Rectal smooth muscle tissue (tissue), 1 donor: ENCODE measurements around the gene ZNF740.
A peak's percentile ranks its signal among the peaks of the same experiment; 100 is the strongest.
"Not testable (repeated sequence)": the region's sequence is repeated elsewhere in the genome, so short reads cannot be mapped to it uniquely, and the experiment has no call there.

Experiments used
- H3K27ac ChIP-seq: one replicate; pipeline ENCODE4 v1.7.0; 2013; ENCODE audit warnings: low read depth, low read length, inconsistent platforms
- H3K27me3 ChIP-seq: one replicate; pipeline ENCODE4 v1.7.0; 2013; ENCODE audit warnings: low read length; ENCODE audit not compliant: control insufficient read depth, insufficient read depth
- H3K36me3 ChIP-seq: one replicate; pipeline ENCODE4 v1.7.0; 2013; ENCODE audit warnings: low read length; ENCODE audit not compliant: control insufficient read depth, insufficient read depth
- H3K4me1 ChIP-seq: one replicate; pipeline ENCODE4 v1.7.0; 2013; ENCODE audit warnings: low read length; ENCODE audit not compliant: control insufficient read depth, insufficient read depth
- H3K4me3 ChIP-seq: one replicate; pipeline ENCODE4 v1.7.0; 2013; ENCODE audit warnings: low read length
- H3K9ac ChIP-seq: one replicate; pipeline ENCODE4 v1.7.0; 2013; ENCODE audit warnings: low read length

ZNF740 gene

DNA sequence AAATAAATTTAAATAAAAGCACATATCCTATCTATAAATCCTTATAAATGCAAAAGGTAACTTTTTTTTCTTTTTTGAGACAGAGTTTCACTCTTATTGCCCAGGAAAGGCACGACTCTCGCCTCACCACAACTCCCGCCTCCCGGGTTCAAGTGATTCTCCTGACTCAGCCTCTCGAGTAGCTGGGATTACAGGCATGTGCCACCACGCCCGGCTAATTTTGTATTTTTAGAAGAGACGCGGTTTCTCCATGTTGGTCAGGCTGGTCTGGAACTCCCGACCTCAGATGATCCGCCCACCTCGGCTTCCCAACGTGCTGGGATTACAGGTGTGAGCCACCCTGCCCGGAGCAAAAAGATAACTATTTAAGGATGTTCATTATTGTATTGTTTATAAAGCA, 1.7 kb upstream of the ZNF740 start:
- not testable (repeated sequence) for H3K9ac ChIP-seq, H3K4me3 ChIP-seq, H3K27ac ChIP-seq, H3K27me3 ChIP-seq, H3K36me3 ChIP-seq
- peaks cover 28% of the 10 kb centered on the region for H3K4me1 ChIP-seq

DNA sequence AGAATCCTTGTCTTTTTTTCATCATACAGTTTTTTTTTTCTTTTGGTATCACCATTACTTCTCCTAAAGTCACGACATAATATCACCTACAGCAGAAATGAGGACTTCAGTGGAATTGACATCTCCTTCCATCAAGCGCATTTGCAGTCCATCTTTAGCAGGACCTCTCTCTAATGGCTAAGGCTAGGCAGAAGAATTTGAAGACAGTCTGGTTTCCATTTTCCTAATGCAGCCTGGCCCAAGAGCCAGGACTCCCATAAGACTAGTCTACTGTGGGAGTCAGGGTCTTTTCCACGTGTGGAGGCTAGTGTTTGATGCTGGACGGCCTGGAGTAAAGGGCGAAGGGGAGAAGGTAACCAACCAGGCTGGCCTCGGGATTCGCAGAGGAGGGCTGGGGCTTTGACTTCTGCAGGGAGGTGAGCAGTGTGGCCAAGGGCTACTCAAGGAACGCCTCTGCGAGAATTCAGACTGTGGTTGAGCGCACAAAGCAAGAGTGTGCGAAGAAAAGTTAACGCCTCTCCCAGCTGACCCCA, 769 bp upstream of the ZNF740 start:
- peak overlapping the region; percentile 69 for H3K9ac ChIP-seq
- peak overlapping the region; percentile 97 for H3K27ac ChIP-seq
- peaks cover 29% of the 10 kb centered on the region for H3K4me1 ChIP-seq
- H3K27me3 ChIP-seq: no peaks in the 10 kb centered on the region
- peaks cover 15% of the 10 kb centered on the region for H3K36me3 ChIP-seq
- peak overlapping the region; percentile 81 for H3K4me3 ChIP-seq

DNA sequence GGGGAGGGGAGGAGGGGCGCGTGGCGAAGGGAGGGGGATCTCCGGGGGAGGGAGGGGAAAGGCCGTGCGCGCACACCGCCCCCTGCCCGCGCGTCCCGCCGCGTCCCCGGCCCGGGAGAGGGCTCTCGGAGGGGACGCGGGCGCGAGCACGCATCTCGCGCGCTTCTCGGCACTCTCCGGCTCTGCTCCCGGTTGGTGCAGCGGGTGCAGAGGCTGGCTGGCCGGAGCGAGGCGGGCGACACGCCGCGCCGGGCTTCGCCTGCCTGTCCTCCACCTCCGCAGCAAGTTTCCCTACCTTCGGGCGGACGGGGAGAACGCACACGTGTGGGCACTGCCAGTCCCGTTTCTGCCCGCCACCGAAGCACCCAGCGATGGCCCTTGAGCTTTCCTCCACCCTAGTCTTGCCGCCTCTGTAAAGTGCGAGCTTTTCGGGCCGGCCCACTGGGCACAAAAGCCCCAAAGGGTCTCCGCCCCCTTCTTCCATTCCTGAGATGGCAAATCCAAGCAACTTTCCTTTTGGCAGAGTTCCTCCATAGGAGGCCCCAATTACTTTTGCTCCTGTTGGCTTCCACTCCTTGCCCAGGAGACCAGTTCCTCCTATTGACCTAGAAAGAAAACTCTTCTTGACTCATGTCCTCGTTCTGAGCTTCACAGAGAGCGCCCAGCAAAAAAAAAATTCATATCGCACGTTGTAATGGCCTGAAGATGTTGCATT, 566 bp downstream of the ZNF740 start:
- peak overlapping the region; percentile 51 for H3K9ac ChIP-seq
- H3K4me1 ChIP-seq: peaks cover 29% of the 10 kb centered on the region
- H3K36me3 ChIP-seq: peaks cover 23% of the 10 kb centered on the region
- H3K4me3 ChIP-seq: peak overlapping the region; percentile 81
- H3K27ac ChIP-seq: peak overlapping the region; percentile 97
- no peaks in the 10 kb centered on the region for H3K27me3 ChIP-seq

DNA sequence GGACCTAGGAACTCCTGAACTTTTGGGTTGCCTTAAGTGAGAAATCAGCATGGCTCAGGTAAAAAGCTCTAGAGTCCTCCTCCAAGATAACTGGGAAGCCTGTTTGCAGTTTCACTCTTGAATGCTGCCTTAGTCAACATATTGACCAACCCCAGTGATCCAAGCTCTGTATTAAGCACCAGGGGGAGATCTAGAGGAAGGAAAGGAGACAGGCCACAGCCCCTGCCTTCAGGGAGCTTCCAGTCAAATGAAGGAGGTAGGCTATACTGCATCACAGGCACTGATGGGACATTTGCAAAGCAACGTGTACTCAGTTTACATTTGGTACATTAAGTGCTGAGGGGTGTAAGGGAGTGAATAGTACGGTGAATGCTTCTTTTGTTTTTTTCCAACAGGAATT, 1.4 kb downstream of the ZNF740 start:
- H3K27ac ChIP-seq: peak overlapping the region; percentile 97
- no peak overlapping the region for H3K9ac ChIP-seq
- peaks cover 29% of the 10 kb centered on the region for H3K4me1 ChIP-seq
- peak overlapping the region; percentile 81 for H3K4me3 ChIP-seq
- peaks cover 31% of the 10 kb centered on the region for H3K36me3 ChIP-seq
- no peaks in the 10 kb centered on the region for H3K27me3 ChIP-seq

DNA sequence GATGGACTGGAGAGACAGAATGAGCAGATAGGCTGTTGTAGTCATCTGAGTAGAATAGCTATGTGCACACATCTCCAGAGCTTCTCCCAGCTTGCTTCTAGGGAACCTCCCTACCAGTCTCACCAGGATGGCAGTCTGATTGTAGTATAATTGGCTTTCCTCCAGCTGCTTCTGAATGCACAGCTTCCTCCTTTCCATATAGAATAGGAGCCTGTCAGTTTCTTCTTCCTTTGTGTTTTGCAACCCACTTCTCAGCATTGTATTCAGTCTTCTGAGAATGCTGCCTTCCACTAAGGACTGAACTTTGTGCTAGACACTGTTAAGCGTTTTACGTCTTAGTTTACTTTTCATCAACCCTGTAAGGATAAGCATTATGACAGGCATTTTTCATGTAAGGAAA, 2.4 kb downstream of the ZNF740 start:
- H3K9ac ChIP-seq: no peak overlapping the region
- H3K36me3 ChIP-seq: peaks cover 35% of the 10 kb centered on the region
- H3K27ac ChIP-seq: no peak overlapping the region
- H3K4me1 ChIP-seq: peaks cover 29% of the 10 kb centered on the region
- H3K4me3 ChIP-seq: peak overlapping the region; percentile 81
- no peaks in the 10 kb centered on the region for H3K27me3 ChIP-seq

DNA sequence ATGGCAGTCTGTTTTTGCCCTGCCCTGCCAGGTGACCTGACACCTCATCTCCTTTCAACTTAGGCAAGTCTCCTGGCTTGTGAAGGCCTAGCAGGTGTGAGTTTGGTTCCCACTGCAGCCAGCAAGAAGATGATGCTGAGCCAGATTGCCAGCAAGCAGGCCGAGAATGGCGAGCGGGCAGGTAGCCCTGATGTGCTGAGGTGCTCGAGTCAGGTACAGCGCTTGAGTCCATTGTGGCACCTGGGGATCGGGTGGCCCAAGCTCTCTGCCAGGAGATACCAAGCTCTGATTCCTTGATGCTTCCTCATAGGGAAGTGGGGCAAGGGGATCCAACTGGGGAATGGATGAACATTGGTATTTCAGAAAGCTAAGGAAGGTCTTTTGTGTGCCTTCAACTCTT, 4.3 kb downstream of the ZNF740 start:
- no peak overlapping the region for H3K27ac ChIP-seq
- no peak overlapping the region for H3K9ac ChIP-seq
- no peak overlapping the region for H3K4me3 ChIP-seq
- peaks cover 26% of the 10 kb centered on the region for H3K4me1 ChIP-seq
- peaks cover 39% of the 10 kb centered on the region for H3K36me3 ChIP-seq
- no peaks in the 10 kb centered on the region for H3K27me3 ChIP-seq

DNA sequence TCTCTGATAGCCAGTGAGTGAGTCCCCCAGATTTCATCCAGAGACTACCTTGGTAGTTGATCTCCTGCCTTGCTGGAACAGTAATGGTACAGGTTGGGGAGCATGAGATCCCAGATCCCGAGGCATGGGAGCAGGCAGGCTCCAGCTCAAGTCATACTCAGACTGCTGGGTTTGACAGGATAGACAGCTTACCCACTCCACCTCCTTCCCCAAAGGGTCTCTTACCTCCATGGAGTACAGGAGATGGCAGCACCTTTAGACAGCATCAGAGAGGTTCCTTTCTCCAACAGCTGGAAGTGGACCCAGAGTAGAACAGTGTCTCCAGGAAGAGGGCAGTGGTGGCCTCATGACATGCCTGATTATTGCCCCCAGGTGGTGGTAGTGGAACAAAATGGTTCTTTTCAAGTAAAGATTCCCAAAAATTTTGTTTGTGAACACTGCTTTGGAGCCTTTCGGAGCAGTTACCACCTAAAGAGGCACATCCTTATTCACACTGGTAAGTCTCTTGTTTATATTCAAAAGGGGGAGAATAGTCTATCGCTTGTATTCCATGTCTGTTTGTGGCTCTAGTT, 5.1 kb downstream of the ZNF740 start:
- Histone ChIP-seq H3K9ac (no peak overlapping the region), H3K4me3 (no peak overlapping the region), H3K27me3 (no peaks in the 10 kb centered on the region), H3K4me1 (peaks cover 25% of the 10 kb centered on the region), H3K27ac (no peak overlapping the region), H3K36me3 (peaks cover 39% of the 10 kb centered on the region)

DNA sequence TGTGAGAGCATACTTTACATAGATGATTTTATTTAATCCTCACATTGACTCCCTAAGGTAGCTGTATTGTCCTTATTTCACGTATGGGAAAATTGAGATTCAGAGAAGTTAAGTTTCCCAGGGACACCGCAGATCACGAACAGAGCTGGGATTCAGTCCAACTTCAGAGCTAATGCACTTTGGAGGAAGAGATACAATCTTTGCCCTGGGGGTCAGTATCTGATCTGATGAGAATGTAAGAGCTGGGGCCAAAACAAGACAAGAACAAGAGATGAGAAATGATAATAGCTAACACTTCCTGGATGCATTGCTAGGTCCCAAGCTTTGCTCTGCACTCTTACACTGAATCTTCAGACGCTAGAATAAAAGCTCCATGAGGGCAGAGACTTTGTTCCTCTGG, 6.2 kb downstream of the ZNF740 start:
- no peak overlapping the region for H3K27ac ChIP-seq
- H3K36me3 ChIP-seq: peaks cover 38% of the 10 kb centered on the region
- no peak overlapping the region for H3K9ac ChIP-seq
- H3K27me3 ChIP-seq: no peaks in the 10 kb centered on the region
- no peak overlapping the region for H3K4me3 ChIP-seq
- peaks cover 18% of the 10 kb centered on the region for H3K4me1 ChIP-seq

DNA sequence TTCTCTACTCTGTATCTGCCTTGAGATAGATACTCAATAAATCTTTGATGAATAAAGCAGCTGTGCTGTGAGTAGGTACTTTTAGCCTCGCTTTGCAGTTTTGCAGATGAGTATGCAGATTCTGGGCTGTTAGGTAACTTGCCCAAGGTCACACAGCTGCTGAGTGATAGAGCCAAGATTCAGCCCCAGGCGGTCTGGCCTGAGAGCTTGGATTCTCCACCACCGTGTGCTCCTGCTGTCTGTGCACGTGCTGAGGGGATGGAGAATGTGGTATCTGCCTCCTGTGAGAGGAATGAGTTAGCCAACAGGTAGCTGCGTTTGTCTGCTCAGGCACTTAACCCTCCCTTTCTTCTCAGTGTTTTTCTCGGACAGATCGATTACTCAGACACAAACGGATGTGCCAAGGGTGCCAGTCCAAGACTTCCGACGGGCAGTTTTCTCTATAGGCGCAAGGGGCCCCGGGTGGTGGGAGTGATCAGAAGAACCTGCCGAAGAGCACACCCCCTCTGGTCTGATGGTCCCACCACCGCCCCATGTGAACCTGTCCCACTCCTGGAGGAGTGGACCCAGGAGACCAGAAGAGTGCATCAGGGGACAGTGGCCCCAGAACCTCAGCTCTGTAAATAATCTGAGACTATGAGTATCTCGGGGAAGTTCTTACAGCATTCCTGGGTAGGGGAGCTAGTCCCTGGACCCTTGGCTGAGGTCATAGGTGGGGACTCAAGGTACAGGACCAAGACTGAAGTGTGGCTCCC, 6.8 kb downstream of the ZNF740 start:
- no peak overlapping the region for H3K9ac ChIP-seq
- peaks cover 34% of the 10 kb centered on the region for H3K36me3 ChIP-seq
- no peaks in the 10 kb centered on the region for H3K27me3 ChIP-seq
- peaks cover 12% of the 10 kb centered on the region for H3K4me1 ChIP-seq
- no peak overlapping the region for H3K4me3 ChIP-seq
- H3K27ac ChIP-seq: no peak overlapping the region

DNA sequence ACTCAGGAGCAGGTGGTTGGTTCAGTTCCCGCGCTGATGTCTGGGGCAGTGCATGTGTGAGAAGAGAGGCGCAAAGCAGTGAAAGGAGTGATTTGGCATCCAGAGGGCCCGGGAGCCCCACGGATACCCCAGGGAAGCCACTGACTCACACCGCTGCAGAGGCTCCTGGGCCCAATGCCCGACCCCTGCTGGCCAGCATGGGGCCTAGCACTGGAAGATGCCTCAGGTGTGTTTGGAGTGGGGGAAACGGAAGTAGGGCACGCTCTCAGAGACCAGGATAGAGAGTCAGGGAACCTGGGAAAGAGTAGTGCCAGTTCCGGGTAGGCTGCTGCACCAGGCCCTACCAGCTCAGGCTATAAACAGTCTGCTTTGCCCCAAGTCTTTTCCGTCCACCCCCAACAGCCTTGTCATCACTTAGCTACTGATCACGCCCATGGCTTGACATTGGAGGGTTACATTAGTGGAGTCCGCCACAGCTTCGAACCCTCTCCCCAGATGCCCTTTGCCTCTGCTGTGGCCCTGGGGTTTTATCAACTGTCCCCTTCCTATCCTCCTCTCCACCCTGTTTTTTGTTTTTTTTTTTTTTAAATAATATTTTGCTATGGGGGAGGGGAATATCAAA, 9.7 kb downstream of the ZNF740 start:
- H3K27me3 ChIP-seq: no peaks in the 10 kb centered on the region
- H3K27ac ChIP-seq: no peak overlapping the region
- peaks cover 21% of the 10 kb centered on the region for H3K36me3 ChIP-seq
- no peak overlapping the region for H3K4me3 ChIP-seq
- no peak overlapping the region for H3K9ac ChIP-seq
- H3K4me1 ChIP-seq: no peaks in the 10 kb centered on the region

DNA sequence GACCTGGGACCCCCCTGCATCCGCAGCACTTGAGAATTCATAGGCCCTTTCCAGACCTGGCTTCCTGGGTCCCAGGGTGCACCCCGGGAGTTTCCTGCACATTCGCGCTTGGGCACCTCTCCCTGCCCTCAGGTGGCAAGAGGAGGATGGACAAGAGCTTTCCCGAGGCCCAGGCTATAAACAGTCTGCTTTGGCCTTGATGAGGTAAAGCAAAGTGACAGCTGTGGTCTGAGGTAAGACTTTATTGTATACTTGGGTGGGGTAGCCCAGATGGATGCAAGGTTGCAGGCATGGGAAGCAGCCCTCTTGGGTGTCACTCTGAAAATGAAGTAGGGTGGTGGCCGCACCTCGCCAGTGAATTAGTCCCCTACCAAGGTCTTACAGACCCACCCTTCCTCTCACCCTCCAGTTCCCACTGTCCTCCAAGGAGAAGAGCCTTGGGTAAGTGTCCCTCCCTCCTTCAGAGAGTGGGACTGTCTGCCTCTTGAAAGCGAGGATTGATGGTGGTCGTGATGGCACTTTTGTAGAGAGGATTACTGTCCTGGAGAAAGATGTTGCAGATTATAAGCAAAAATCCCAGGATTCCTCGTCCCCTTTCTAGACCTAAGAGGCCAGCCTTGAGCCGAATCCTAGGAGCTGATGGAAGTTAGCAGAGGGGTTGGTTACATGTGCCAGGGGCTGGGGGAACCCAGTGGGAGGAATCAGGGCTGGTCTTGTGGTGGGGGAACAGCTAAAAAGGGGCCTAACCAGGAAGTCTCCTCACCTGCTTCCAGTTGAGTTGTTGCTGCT, 10.8 kb downstream of the ZNF740 start:
- peaks cover 14% of the 10 kb centered on the region for H3K36me3 ChIP-seq
- H3K4me1 ChIP-seq: no peaks in the 10 kb centered on the region
- no peak overlapping the region for H3K9ac ChIP-seq
- H3K4me3 ChIP-seq: no peak overlapping the region
- H3K27me3 ChIP-seq: no peaks in the 10 kb centered on the region
- H3K27ac ChIP-seq: no peak overlapping the region
